H1 (cell line): ENCODE measurements around the gene PLXNA4.

Source experiments
- ATF3 ChIP-seq: IDR thresholded peaks from 2 replicates; pipeline ENCODE4 v1.6.1; 2011; ENCODE audit warnings: low read depth, mild to moderate bottlenecking, low read length; ENCODE audit not compliant: insufficient read depth
- BRCA1 ChIP-seq: IDR thresholded peaks from 2 replicates; pipeline ENCODE4 v1.6.1; 2012; ENCODE audit warnings: low read depth, low read length, improper control_type of control experiment
- CBX5 ChIP-seq: fragments of 300-800, 300-1000 bp; sonication (generic); IDR thresholded peaks from 2 replicates; pipeline ENCODE4 v1.7.1; 2016; ENCODE audit warnings: antibody characterized with exemption, low read length, low read depth
- CEBPB ChIP-seq: IDR thresholded peaks from 2 replicates; pipeline ENCODE4 v1.6.1; 2012; ENCODE audit warnings: low read depth, low read length
- CHD2 ChIP-seq: IDR thresholded peaks from 2 replicates; pipeline ENCODE4 v1.6.1; 2012; ENCODE audit warnings: low read length, improper control_type of control experiment
- CTCF ChIP-seq, 3 experiments: IDR thresholded peaks; 1 replicate in 2 of 3; 2 replicates in 1 of 3; pipeline versions ENCODE4 v1.5.1 to v1.6.1; 2011; ENCODE audit warnings: low read length in 3 of 3, mild to moderate bottlenecking in 3 of 3, inconsistent platforms in 2 of 3, low read depth in 1 of 3, moderate library complexity in 1 of 3; ENCODE audit not compliant: insufficient read depth in 1 of 3; ENCODE audit errors: control extremely low read depth in 1 of 3
- FOSL1 ChIP-seq: IDR thresholded peaks from 2 replicates; pipeline ENCODE4 v1.6.1; 2011; ENCODE audit warnings: mild to moderate bottlenecking, low read depth, low read length, moderate library complexity; ENCODE audit not compliant: insufficient read depth
- KDM4A ChIP-seq: IDR thresholded peaks from one replicate; pipeline ENCODE4 v1.7.1; 2012; ENCODE audit warnings: low read depth, mild to moderate bottlenecking, moderate library complexity, low read length, inconsistent platforms; ENCODE audit not compliant: severe bottlenecking
- MAX ChIP-seq: IDR thresholded peaks from 2 replicates; pipeline ENCODE4 v1.6.1; 2012; ENCODE audit warnings: inconsistent platforms
- POLR2A ChIP-seq, 2 experiments: IDR thresholded peaks; 1 replicate in 1 of 2; 2 replicates in 1 of 2; pipeline ENCODE4 v1.6.1; 2011; ENCODE audit warnings: low read depth in 2 of 2, low read length in 2 of 2, mild to moderate bottlenecking in 2 of 2; ENCODE audit errors: control extremely low read depth in 1 of 2
- POLR2AphosphoS5 ChIP-seq: IDR thresholded peaks from 2 replicates; pipeline ENCODE4 v1.6.1; 2011; ENCODE audit warnings: low read depth, low read length
- POU5F1 ChIP-seq: IDR thresholded peaks from 2 replicates; pipeline ENCODE4 v1.6.1; 2011; ENCODE audit warnings: low read depth, mild to moderate bottlenecking, low read length, moderate library complexity
- YY1 ChIP-seq: IDR thresholded peaks from 2 replicates; pipeline ENCODE4 v1.6.1; 2011; ENCODE audit warnings: low read depth, mild to moderate bottlenecking, low read length

GRCh38 chr7:132433301-132433700 is 143.0 kb downstream of the PLXNA4 start:
- TF ChIP-seq POLR2AphosphoS5: no peak
- no peak for TF ChIP-seq CTCF (IDR thresholded peaks at IDR 0.05; ENCODE audit: control extremely low read depth in 1 of 3, insufficient read depth in 1 of 3, low read depth in 1 of 3, low read length in 3 of 3)
- no peak for TF ChIP-seq KDM4A
- TF ChIP-seq ATF3: no peak
- TF ChIP-seq POLR2A (IDR thresholded peaks at IDR 0.05; ENCODE audit: control extremely low read depth in 1 of 2, low read depth in 2 of 2, low read length in 2 of 2): no peak
- TF ChIP-seq YY1: no peak
- no peak for TF ChIP-seq CBX5
- TF ChIP-seq POU5F1: no peak
- no peak for TF ChIP-seq CEBPB
- no peak for TF ChIP-seq CHD2
- no peak for TF ChIP-seq FOSL1
- no peak for TF ChIP-seq BRCA1
- TF ChIP-seq MAX: no peak
